DMS 273 (cell line): Measurements from ENCODE around the gene S100PBP.

ENCODE experiments used
- DNase-seq: peaks from one replicate; lab custom pipeline; 2025; ENCODE audit not compliant: unreplicated experiment; lab: John Stamatoyannopoulos, UW

Gene S100PBP

GRCh38 chr1:32817159-32817814 is at the start of gene S100PBP, which contains the start of gene YARS1:
S100PBP (plus strand) TSS chr1:32817653; CDS start chr1:32826100, 8,447 bp downstream.
YARS1 (minus strand) TSS chr1:32817358; CDS start chr1:32817244, 114 bp downstream.
- peak; percentile 99 for DNase-seq

GRCh38 chr1:32768110-32768850 is 49.2 kb upstream of the S100PBP start:
- no peak for DNase-seq

GRCh38 chr1:32769524-32770220 is 47.8 kb upstream of the S100PBP start:
- DNase-seq = no peak

GRCh38 chr1:32770221-32770731 is 47.2 kb upstream of the S100PBP start:
- DNase-seq = no peak

- DNase-seq = no peak
Observed at GRCh38 chr1:32770741-32771548, 46.5 kb upstream of the S100PBP start.

GRCh38 chr1:32771561-32772280 is 45.7 kb upstream of the S100PBP start:
- no peak for DNase-seq

GRCh38 chr1:32772281-32773017 is 45.0 kb upstream of the S100PBP start:
- DNase-seq = no peak

GRCh38 chr1:32773018-32773763 is 44.3 kb upstream of the S100PBP start:
- DNase-seq = peak; percentile 90

- no peak for DNase-seq
Observed at GRCh38 chr1:32773764-32774463, 43.5 kb upstream of the S100PBP start.

- no peak for DNase-seq
Observed at GRCh38 chr1:32774464-32774808, 43.0 kb upstream of the S100PBP start.

- peak; percentile 60 for DNase-seq
Observed at GRCh38 chr1:32774950-32775634, 42.4 kb upstream of the S100PBP start.

GRCh38 chr1:32775640-32776337 is 41.7 kb upstream of the S100PBP start:
- no peak for DNase-seq

GRCh38 chr1:32779242-32779641 is 38.2 kb upstream of the S100PBP start:
- no peak for DNase-seq

- no peak for DNase-seq
Observed at GRCh38 chr1:32780005-32780404, 37.4 kb upstream of the S100PBP start.

GRCh38 chr1:32780628-32781234 is 36.7 kb upstream of the S100PBP start:
- DNase-seq = no peak

GRCh38 chr1:32782086-32782485 is 35.4 kb upstream of the S100PBP start:
- DNase-seq = no peak

- DNase-seq = no peak
Observed at GRCh38 chr1:32783851-32784250, 33.6 kb upstream of the S100PBP start.
